ENCODE data around the gene WDFY4. TPM values are rescaled to one million over a fixed set of nuclear protein-coding genes. Genes with fewer than 3 reads are reported as not detected.

WDFY4 gene
- total and polyA plus RNA-seq, 11 donors = 0.46 to 19.8 (median 1.0) TPM

DNA sequence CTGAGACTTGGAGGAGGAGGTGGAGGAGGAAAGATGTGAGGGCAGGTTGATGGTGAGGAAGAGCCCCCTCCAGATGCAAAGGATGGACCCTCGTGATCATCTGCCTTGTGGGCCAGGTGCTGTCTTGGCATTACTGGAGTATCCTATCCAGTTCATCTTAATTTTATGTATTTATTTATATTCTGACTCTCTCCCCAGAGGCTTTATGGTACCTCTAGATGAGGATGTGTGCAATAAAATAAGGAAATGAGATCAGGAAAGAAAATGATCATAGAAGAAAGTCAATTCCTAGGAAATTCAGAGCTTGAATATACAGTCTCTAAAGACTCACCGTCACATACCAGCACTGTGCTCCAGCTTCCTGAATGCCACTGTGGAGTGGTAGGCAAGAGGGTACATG lies 160.8 kb downstream of the WDFY4 start:
- TF ChIP-seq, protein P1, sequence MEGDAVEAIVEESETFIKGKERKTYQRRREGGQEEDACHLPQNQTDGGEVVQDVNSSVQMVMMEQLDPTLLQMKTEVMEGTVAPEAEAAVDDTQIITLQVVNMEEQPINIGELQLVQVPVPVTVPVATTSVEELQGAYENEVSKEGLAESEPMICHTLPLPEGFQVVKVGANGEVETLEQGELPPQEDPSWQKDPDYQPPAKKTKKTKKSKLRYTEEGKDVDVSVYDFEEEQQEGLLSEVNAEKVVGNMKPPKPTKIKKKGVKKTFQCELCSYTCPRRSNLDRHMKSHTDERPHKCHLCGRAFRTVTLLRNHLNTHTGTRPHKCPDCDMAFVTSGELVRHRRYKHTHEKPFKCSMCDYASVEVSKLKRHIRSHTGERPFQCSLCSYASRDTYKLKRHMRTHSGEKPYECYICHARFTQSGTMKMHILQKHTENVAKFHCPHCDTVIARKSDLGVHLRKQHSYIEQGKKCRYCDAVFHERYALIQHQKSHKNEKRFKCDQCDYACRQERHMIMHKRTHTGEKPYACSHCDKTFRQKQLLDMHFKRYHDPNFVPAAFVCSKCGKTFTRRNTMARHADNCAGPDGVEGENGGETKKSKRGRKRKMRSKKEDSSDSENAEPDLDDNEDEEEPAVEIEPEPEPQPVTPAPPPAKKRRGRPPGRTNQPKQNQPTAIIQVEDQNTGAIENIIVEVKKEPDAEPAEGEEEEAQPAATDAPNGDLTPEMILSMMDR (IDR thresholded peaks at IDR 0.05) = no peak
- no peak for TF ChIP-seq POLR2A (IDR thresholded peaks at IDR 0.05)
- Histone ChIP-seq H3K27me3 (no peaks in the 10 kb centered on the region), H3K27ac (no peak overlapping the region), H3K36me3 (peaks cover 0 to 5% (median 0%) of the 10 kb centered on the region in 9 donors), H3K4me1 (peaks cover 0 to 3% (median 0%) of the 10 kb centered on the region in 12 donors), H3K9me3 (no peaks in the 10 kb centered on the region), H3K4me3 (no peak overlapping the region)
- DNase-seq (no peak), ATAC-seq (no peak)
- intact Hi-C loops (cut with DNase I) = no loop called here
- 81 to 87% (median 83%) methylated on average over 2 of the region's 2 CpGs for WGBS, 4 donors

DNA sequence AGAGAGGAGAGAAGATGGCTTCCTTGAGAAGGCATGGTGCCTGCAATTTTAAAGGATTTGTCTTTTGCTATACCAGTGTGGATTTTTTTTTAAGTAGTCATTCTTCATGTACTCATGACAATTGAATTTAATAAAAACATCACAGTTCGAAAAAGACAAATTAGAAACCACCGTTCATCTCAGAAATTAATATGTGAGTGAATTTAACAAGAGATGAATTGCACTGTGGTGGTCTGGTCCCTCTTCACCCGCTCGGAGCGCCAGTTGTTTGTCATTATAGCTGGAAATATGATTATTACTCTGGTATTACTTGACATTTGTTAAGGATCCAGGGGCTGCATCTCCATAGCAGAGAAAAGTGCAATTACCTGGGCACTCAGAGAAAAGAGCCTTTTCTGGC lies 163.0 kb downstream of the WDFY4 start:
- H3K9me3 ChIP-seq = no peaks in the 10 kb centered on the region
- H3K27ac ChIP-seq = no peak overlapping the region
- 94 to 97% (median 96%) methylated on average over 5 of the region's 5 CpGs for WGBS, 4 donors
- intact Hi-C loops (cut with DNase I) = no loop called here
- TF ChIP-seq POLR2A (IDR thresholded peaks at IDR 0.05) = no peak
- TF ChIP-seq, protein P1 (IDR thresholded peaks at IDR 0.05) = no peak
- ATAC-seq (no peak), DNase-seq (no peak)
- no peaks in the 10 kb centered on the region for H3K27me3 ChIP-seq
- no peak overlapping the region for H3K4me3 ChIP-seq
- H3K36me3 ChIP-seq = peaks cover 0 to 5% (median 0%) of the 10 kb centered on the region in 9 donors
- H3K4me1 ChIP-seq = no peaks in the 10 kb centered on the region

DNA sequence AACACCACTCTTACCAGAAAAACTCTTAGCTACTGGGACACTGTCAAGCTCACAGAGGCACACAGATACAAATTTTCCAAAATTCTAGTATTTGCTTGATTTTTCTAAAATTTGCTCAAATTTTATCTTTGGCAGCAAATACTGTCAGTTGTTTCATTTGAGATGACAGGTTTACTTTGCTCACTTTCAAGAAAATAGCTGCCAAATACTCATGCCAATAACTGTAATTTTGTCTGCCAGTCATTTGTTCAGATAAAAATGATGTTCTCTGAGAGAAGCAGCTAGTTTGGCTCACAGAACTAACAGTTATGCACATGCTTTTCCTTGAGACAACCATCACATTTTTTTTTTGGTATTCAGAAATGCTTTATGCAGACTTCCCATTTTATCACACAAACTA lies 172.2 kb downstream of the WDFY4 start:
- ATAC-seq (no peak), DNase-seq (no peak)
- no peaks in the 10 kb centered on the region for H3K4me1 ChIP-seq
- no peak overlapping the region for H3K27ac ChIP-seq
- no peak overlapping the region for H3K4me3 ChIP-seq
- intact Hi-C loops (cut with DNase I) = no loop called here
- no peaks in the 10 kb centered on the region for H3K27me3 ChIP-seq
- H3K9me3 ChIP-seq = peaks cover 0 to 14% (median 2%) of the 10 kb centered on the region in 12 donors
- no peaks in the 10 kb centered on the region for H3K36me3 ChIP-seq
- TF ChIP-seq POLR2A (IDR thresholded peaks at IDR 0.05) = no peak
- TF ChIP-seq, protein P1 (IDR thresholded peaks at IDR 0.05) = no peak

GRCh38 chr10:48872234-48872633 lies 187.6 kb downstream of the WDFY4 start:
- DNase-seq (no peak), ATAC-seq (no peak)
- H3K36me3 ChIP-seq = peaks cover 0 to 5% (median 0%) of the 10 kb centered on the region in 9 donors
- H3K9me3 ChIP-seq = no peaks in the 10 kb centered on the region
- no peaks in the 10 kb centered on the region for H3K27me3 ChIP-seq
- no peaks in the 10 kb centered on the region for H3K4me1 ChIP-seq
- H3K4me3 ChIP-seq = no peak overlapping the region
- intact Hi-C loops (cut with DNase I) = no loop called here
- no peak for TF ChIP-seq POLR2A (IDR thresholded peaks at IDR 0.05)
- TF ChIP-seq, protein P1 (IDR thresholded peaks at IDR 0.05) = no peak
- 82 to 94% (median 86%) methylated on average over 1 of the region's 1 CpG for WGBS, 4 donors
- H3K27ac ChIP-seq = no peak overlapping the region
